GM18909 (cell line): ENCODE data around the gene NAT14.

ENCODE experiments used
- ATAC-seq: cut with Tn5 transposase; IDR thresholded peaks from one replicate; pipeline ENCODE4 v1.9.1; 2021; ENCODE audit warnings: mild to moderate bottlenecking; ENCODE audit not compliant: unreplicated experiment, poor library complexity

Gene NAT14

GRCh38 chr19:55452749-55453346, 32.1 kb upstream of the NAT14 start:
- no peak for ATAC-seq

DNA sequence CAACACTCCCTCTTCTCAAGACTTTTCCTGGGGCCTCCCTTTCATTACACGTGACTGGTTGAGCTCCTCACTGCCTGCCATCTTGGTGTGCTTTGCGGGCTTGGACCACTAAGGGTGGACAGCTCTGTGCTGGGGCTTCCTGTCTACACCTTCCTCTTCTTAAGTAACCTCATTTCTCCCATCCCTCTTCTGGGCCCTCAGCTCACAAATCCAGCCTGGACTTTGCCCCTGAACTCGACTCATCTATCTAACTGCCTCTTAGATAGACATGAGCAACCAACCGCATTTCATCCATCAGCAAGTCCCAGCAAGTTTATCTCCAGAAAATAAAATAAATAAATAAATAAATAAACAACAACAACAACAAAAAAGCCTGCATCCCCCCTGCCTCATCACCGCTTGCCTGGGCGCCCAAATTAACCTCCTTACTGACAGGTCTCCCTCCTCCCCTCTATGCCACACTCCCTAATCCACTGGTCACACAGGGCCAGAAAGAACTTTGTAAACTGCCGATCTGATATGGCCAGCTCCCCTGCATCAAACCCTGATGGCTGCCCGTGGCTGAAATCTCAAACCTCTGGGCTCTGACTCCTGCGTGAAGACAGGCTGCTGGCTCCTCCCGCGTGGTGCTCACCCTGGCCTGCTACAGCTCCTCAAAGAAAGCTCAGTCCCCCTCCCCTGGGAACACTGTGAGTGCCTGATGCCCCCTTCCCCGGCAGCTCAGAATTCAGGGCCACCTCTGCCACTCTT, 31.3 kb upstream of the NAT14 start:
- ATAC-seq: no peak

- no peak for ATAC-seq
Measured at GRCh38 chr19:55454787-55455243, 30.2 kb upstream of the NAT14 start.

DNA sequence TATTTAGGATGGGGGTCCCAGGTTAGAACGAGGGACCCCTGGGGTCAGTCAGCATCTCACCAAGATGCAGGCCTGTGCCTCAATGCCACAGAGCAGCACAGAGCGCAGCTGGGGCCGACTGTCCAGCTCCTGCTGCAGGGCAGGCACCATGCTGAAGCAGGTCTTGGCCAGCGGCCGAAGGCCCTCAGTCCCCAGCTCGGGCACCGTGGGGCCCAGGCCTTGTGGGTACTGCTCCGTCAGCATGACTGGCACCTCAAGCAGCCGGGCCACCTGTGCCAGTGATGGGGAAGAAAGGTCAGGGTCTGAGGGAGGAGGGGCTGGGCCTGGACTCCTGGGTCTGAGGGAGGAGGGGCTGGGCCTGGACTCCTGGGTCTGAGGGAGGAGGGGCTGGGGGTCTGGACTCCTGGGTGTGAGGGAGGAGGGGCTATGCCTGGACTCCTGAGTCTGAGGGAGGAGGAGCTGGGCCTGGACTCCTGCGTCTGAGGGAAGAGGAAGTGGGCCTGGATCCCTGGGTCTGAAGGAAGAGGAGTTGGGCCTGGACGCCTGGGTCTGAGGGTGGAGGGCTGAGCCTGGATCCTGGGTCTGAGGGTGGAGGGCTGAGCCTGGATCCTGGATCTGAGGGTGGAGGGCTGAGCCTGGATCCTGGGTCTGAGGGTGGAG, 29.3 kb upstream of the NAT14 start:
- ATAC-seq: no peak

GRCh38 chr19:55456347-55456746, 28.6 kb upstream of the NAT14 start:
- no peak for ATAC-seq

GRCh38 chr19:55457683-55458457, 27.1 kb upstream of the NAT14 start:
- no peak for ATAC-seq

- no peak for ATAC-seq
Measured at GRCh38 chr19:55459551-55459949, 25.4 kb upstream of the NAT14 start.

DNA sequence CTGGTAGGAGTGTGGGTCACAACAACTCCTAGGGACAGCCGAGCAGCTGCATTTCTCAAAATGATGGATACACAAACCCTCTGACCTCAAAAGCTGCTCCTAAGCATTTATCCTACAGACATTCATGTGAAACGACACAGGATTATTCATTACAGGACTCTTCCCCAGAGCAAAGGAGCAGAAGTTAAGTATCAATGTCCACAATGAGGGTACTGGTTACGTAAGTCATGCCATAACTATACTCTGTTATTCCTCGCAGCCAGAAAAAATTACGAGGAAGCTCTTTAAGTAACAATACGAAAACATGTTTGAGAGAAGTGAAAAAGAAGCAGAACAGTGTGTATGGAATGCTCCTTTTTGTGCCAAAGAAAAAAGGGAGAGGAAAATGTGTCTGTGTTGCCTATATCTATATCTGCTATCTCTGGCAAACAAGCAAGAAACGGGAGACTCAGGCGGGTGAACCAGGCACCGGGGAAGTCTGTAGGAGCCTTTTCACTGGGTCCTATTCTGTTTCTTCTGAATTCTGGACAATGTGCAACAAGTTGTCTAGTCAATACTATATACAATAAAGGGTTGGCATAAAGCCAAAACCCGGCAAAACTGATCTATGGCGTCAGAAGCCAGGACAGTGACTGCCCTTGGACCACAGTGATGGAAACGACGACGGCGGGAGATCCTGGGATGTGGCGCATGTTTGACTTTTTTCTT, 24.9 kb upstream of the NAT14 start:
- ATAC-seq: no peak

DNA sequence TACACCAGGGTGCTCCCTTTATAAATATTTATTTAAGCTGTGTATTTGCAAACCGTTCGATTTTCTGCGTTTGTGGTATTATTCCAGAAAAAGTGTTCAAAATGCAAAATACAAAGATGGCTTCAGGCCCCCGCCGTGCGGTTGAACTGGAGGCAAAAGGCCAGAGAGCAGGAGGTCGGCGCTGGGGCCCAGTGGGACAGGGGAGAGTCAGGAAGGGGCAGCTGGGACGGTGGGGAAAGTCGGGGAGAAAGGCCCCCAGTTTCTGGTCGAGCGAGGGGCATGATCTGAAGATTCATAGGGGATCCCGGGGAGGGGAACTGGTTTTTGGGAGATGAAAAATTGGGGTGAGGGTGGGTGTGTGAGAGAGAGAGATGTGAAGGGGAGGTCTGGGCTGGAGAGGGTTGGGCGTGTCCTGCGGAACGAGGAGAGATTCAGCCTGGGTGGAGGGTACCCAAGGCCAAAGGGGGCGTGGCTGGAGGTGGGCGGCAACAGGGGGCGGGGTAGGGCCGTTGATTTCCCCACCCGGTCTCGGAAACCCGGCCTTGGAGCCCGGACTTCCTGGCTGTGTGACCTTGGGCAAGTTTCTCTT, 24.2 kb upstream of the NAT14 start:
- no peak for ATAC-seq

GRCh38 chr19:55461259-55461973, 23.6 kb upstream of the NAT14 start, which contains the start of gene ISOC2:
Gene ISOC2, minus strand, starts transcription at chr19:55461642. Its CDS starts 5,156 bp downstream, at chr19:55456486.
- peak; percentile 90 for ATAC-seq

DNA sequence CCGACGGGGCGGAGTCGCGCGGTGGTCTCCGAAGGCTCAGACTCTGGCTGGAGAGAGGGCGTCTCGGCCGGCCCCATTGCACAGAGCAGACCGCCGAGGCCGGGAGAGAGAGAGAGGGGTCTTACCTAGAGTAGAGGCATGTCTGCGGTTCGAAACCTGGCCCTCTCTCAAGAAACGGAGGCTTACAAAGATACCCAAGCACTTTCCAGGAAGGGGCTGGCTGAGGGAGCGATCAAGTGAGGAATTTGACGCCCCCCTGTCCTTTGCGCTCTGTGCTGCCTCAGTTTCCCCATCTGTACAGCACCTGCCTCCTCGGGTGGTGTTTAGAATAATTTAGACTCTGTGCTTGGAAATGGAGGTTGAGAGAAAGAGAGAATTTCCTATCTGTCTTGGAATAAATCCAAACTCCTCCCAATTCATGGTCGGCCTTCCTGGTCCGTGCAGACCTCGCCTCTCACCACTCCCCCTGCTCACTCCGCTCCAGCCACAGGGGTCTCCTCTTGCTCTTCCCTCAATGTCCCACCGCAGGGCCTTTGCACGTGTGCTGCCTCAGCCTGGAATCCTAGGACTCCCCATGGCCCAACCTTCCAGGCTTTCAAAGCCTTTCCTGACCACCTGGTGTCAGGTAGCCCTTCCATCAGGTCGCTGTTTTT, 22.9 kb upstream of the NAT14 start:
- ATAC-seq: no peak

- ATAC-seq: no peak
Measured at GRCh38 chr19:55462722-55463121, 22.3 kb upstream of the NAT14 start.

DNA sequence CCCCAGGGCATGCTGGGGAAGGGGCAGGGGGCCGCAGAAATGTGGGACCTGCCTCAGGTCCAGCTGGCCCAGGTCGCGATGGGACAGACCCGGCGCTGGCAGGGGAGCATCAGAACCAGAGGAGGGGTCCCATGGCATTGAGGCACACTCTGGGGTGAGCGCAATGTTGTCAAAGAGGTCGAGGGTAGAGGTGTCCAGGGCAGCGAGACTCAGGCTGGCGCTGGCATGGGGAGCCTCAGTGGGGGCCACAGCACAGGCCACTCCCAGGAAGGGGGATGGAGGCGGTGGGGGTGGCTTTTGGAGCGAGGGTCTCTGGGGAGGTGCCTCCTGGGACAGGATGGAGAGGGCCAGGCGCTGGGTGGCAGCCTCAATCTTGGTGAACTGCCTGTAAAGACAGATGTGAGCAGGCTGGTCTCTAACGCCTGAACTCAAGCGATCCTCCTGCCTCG, 21.4 kb upstream of the NAT14 start:
- ATAC-seq: no peak

DNA sequence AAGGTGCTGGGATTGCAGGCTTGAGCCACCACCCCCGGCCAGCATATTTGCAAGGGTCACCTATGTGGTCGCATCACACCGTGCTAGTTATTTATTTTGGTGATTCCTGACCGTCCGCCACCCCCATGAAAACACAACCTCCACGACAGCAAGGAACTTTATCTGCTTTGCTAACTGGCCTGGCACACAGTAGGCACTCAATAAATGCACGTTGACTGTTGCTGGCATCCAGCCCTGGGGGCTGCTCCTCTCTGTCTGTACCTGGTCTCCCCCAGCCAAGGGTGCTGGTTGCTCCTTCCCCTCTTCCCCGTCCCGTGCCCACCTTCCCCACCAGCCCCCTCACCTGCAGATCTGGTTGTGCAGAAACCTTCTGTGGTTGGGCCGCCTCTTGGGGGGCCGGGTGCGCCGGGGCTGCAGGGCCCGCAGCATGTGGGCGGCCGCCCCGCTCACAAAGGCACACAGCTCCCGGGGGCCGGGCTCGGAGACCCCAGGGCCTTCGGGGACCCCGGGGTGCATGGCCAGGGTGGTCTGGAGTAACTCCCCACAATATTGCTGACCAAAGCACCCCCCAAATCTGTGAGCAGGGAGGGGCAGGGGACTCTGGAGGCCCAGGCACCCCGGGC, 20.8 kb upstream of the NAT14 start:
- no peak for ATAC-seq

DNA sequence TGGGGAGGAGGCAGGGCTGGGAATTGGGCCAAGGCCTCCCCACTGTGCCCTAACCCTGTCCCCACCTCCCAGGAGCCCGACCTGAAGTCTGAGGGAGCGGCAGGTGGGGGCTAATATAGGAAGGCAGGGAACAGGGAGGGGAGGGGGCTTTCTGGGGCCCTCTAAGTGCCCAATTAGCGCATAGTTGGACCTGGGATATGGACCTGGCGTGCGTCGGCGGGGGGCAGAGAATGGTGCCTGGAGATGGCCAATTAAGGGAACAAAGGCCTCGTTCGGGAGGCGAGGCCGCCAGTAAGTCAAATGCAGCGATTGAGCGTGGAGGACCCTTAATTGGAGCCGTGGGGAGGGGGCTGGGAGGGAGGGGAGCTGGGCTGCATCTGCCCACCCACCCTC, 20.3 kb upstream of the NAT14 start, which contains the start of gene C19orf85:
Gene C19orf85, minus strand, starts transcription at position 90 of the 393 bp plus-strand sequence. CDS start 197 bp downstream, outside the sequence.
- ATAC-seq: no peak

DNA sequence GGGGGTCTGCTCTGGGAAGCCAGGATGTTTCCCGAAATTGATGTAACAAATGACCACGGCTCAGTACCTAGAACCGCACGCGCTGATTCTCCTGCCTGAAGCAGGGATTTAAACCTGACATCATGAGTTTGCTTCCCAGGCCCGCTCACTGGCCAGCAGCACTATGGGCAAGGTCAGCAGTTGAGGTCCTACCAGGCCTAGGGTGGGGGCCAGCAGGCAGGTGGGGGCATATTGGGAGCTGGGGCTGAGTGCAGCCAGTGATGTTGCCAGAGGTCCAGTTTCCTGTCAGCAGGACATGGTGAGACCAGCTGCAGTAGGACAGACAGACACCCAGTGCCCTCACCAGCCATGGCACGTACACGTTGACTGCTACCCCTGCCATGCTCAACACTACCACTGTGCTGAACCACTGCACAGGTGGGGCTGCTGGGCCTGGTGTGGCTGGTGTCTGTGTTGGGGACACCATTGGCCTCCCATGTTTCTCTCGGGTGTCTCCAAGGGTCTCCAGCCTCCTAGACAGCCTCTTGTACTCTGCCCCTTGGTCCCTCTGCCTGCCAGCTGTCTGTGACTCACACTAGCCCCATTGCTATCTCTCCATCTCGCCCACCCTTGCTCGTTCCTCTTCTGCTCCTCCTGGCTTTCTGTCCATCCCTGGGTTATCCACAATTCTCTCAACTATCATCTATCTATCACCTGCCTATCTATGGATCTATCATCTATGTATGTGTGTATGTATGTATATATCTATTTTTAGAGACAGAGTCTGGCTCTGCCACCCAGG, 19.3 kb upstream of the NAT14 start:
- ATAC-seq: no peak

GRCh38 chr19:55466241-55466614, 18.8 kb upstream of the NAT14 start:
- ATAC-seq: no peak
